Measurements from ENCODE around the gene CHAF1A.

DNA sequence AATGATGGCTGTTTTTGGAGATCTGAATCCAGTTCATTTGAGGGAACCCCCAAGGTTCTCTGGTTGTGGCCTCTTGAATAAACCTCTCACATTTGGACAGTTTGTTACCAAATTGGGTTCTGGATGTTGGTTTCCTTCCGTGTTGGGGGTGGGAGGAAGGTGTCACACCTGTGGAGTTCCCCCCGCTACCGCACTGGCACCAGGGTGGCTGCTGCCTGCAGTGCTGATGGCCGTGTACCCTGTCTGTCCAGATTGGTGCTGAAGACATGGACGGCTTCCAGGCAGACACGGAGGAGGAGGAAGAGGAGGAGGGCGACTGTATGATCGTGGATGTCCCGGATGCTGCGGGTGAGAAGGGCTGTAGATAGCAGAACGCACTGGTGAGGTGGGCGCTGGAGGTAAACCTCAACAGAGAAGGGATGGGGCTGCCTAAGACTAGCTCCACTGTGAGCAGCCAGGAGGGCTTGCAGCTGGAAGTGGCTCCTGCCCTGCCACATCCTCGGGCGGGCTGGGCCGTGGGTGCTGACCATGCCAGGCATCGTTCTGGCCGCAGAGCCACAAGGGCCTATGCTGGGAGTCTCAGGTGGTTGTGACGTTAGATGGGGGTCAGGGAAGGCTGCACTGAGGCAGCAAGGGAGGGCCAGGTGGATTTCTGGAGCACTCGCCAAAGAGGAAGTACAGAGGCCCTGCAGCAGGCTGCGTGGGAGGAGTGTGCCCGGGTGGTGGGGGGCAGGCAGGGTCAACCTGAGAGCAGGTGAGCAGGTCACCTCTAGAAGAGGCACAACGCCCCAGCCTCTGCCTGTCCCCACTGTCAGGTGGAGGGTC lies 39.8 kb downstream of the CHAF1A start:
- no peak for TF ChIP-seq ZBTB21 (tag by site-specific recombination; IDR thresholded peaks at IDR 0.05)
- no peak for TF ChIP-seq KLF17 (tag by site-specific recombination; IDR thresholded peaks at IDR 0.05)
- no peak for TF ChIP-seq ZNF138 (tag by site-specific recombination; IDR thresholded peaks at IDR 0.05; ENCODE audit: borderline replicate concordance)

Data from HEK293 (cell line).